Hematopoietic multipotent progenitor cell treated with erythropoietin and hydrocortisone succinate and interleukin-3 and kit ligand, for 4 days (in vitro differentiated cells): Measurements from ENCODE around the gene RACGAP1.

Source experiments
- DNase-seq: peaks from one replicate; pipeline ENCODE4 v3.0.0-alpha.2; 2015

RACGAP1 gene

GRCh38 chr12:49984476-49985359, 40.6 kb downstream of the RACGAP1 start:
- no peak for DNase-seq

GRCh38 chr12:49983892-49984291, 41.4 kb downstream of the RACGAP1 start:
- DNase-seq, result peak; percentile 73

- peak; percentile 61 for DNase-seq
These were observed 42.8 kb downstream of the RACGAP1 start for GRCh38 chr12:49982246-49983087.

GRCh38 chr12:49980501-49981349, 44.6 kb downstream of the RACGAP1 start:
- no peak for DNase-seq

GRCh38 chr12:49979791-49980190, 45.5 kb downstream of the RACGAP1 start:
- DNase-seq, result no peak

- no peak for DNase-seq
These were observed 46.2 kb downstream of the RACGAP1 start for GRCh38 chr12:49979016-49979586.

GRCh38 chr12:49978125-49978524, 47.2 kb downstream of the RACGAP1 start:
- DNase-seq, result no peak

- no peak for DNase-seq
These were observed 48.7 kb downstream of the RACGAP1 start for GRCh38 chr12:49976557-49976956.

GRCh38 chr12:49975318-49975761, 50.0 kb downstream of the RACGAP1 start:
- no peak for DNase-seq

GRCh38 chr12:49974677-49975317, 50.5 kb downstream of the RACGAP1 start:
- no peak for DNase-seq

GRCh38 chr12:49974231-49974675, 51.0 kb downstream of the RACGAP1 start:
- peak; percentile 38 for DNase-seq

GRCh38 chr12:49973361-49973830, 51.9 kb downstream of the RACGAP1 start:
- DNase-seq, result no peak

GRCh38 chr12:49972641-49973360, 52.5 kb downstream of the RACGAP1 start, which contains the start of gene AQP6:
TSS of gene AQP6 (plus strand) at chr12:49972947. CDS start at chr12:49973174, 227 bp downstream.
- DNase-seq, result no peak

GRCh38 chr12:49972129-49972528, 53.2 kb downstream of the RACGAP1 start:
- DNase-seq, result no peak

- no peak for DNase-seq
These were observed 54.2 kb downstream of the RACGAP1 start for GRCh38 chr12:49971141-49971540.

- no peak for DNase-seq
These were observed 54.6 kb downstream of the RACGAP1 start for GRCh38 chr12:49970658-49971057.

- DNase-seq, result peak; percentile 42
These were observed 55.5 kb downstream of the RACGAP1 start for GRCh38 chr12:49969651-49970429.

GRCh38 chr12:49969027-49969426, 56.3 kb downstream of the RACGAP1 start:
- DNase-seq, result no peak

GRCh38 chr12:49968471-49968870, 56.8 kb downstream of the RACGAP1 start:
- DNase-seq, result no peak

GRCh38 chr12:49967777-49968250, 57.5 kb downstream of the RACGAP1 start:
- DNase-seq, result no peak
